Rectal smooth muscle tissue (tissue), 1 donor: ENCODE results near the gene FTSJ3.
"Not testable (repeated sequence)": the region's sequence is repeated elsewhere in the genome, so short reads cannot be mapped to it uniquely, and the experiment has no call there.

Source experiments
- H3K27ac ChIP-seq: one replicate; pipeline ENCODE4 v1.7.0; 2013; ENCODE audit warnings: low read depth, low read length, inconsistent platforms
- H3K27me3 ChIP-seq: one replicate; pipeline ENCODE4 v1.7.0; 2013; ENCODE audit warnings: low read length; ENCODE audit not compliant: control insufficient read depth, insufficient read depth
- H3K36me3 ChIP-seq: one replicate; pipeline ENCODE4 v1.7.0; 2013; ENCODE audit warnings: low read length; ENCODE audit not compliant: control insufficient read depth, insufficient read depth
- H3K4me1 ChIP-seq: one replicate; pipeline ENCODE4 v1.7.0; 2013; ENCODE audit warnings: low read length; ENCODE audit not compliant: control insufficient read depth, insufficient read depth
- H3K4me3 ChIP-seq: one replicate; pipeline ENCODE4 v1.7.0; 2013; ENCODE audit warnings: low read length
- H3K9ac ChIP-seq: one replicate; pipeline ENCODE4 v1.7.0; 2013; ENCODE audit warnings: low read length

Gene FTSJ3

DNA sequence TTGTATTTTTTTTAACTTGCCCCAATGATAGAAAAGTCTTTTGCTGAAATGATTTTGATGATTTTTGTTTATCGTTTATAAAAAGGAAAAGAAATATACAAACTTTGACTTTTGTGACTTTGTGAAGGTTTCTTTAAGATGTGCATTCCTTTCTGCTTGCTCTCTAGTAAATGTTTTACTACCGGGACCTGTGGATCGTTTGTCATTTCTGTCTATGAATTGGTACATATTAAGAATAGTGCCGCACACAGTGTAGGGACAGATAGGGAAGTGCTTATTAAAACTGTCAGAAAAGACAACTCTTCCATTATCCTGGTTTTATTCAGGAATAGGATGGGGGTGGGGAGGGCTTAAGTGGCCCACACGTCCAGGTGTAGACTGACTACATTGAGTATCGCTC is 8.3 kb downstream of the FTSJ3 start:
- Histone ChIP-seq H3K4me3 (no peak overlapping the region), H3K4me1 (no peaks in the 10 kb centered on the region), H3K27me3 (no peaks in the 10 kb centered on the region), H3K36me3 (peaks cover 76% of the 10 kb centered on the region), H3K9ac (no peak overlapping the region), H3K27ac (no peak overlapping the region)

DNA sequence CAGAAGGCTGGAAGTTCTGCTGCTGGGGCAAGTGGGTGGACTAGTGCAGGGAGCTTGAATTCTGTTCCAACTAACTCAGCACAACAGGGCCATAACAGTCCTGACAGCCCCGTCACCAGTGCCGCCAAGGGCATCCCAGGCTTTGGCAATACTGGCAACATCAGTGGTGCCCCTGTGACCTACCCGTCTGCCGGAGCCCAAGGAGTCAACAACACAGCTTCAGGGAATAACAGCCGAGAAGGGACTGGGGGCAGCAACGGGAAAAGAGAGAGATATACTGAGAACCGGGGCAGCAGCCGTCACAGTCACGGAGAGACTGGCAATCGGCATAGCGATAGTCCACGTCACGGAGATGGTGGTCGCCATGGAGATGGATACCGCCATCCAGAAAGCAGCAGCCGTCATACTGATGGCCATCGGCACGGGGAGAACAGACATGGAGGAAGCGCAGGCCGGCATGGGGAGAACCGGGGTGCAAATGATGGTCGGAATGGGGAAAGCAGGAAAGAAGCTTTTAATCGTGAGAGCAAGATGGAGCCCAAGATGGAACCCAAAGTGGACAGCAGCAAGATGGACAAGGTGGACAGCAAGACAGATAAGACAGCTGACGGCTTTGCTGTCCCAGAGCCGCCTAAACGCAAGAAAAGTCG is 9.6 kb downstream of the FTSJ3 start:
- no peaks in the 10 kb centered on the region for H3K27me3 ChIP-seq
- H3K36me3 ChIP-seq: peaks cover 75% of the 10 kb centered on the region
- no peak overlapping the region for H3K4me3 ChIP-seq
- no peak overlapping the region for H3K27ac ChIP-seq
- no peak overlapping the region for H3K9ac ChIP-seq
- no peaks in the 10 kb centered on the region for H3K4me1 ChIP-seq

DNA sequence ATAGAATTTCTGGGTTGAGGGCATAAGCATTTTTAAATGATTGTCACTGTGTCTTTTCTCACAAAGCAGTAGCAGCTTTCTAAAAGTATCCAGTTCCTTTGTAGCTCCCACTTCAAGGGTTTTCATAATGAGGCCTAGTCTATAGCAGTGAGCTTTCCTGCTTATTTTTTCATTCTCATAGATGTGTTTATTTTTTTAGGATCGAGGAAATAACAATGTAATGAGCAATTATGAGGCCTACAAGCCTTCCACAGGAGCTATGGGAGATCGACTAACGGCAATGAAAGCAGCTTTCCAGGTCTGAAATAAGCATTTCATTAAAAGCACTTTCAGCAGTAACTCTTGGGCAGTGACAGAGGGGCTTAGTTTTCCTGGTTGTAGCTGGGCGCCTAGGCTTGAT is 10.8 kb downstream of the FTSJ3 start:
- H3K36me3 ChIP-seq: peaks cover 73% of the 10 kb centered on the region
- H3K4me1 ChIP-seq: no peaks in the 10 kb centered on the region
- H3K27ac ChIP-seq: no peak overlapping the region
- no peak overlapping the region for H3K9ac ChIP-seq
- no peak overlapping the region for H3K4me3 ChIP-seq
- H3K27me3 ChIP-seq: no peaks in the 10 kb centered on the region

- no peaks in the 10 kb centered on the region for H3K27me3 ChIP-seq
- no peak overlapping the region for H3K27ac ChIP-seq
- H3K4me1 ChIP-seq: no peaks in the 10 kb centered on the region
- no peak overlapping the region for H3K9ac ChIP-seq
- H3K36me3 ChIP-seq: peaks cover 71% of the 10 kb centered on the region
- H3K4me3 ChIP-seq: no peak overlapping the region
These were observed 11.3 kb downstream of the FTSJ3 start for GRCh38 chr17:63816123-63816522.

- H3K27ac ChIP-seq: no peak overlapping the region
- no peaks in the 10 kb centered on the region for H3K4me1 ChIP-seq
- no peak overlapping the region for H3K4me3 ChIP-seq
- H3K27me3 ChIP-seq: no peaks in the 10 kb centered on the region
- H3K36me3 ChIP-seq: peaks cover 37% of the 10 kb centered on the region
- H3K9ac ChIP-seq: no peak overlapping the region
These were observed 17.5 kb downstream of the FTSJ3 start for GRCh38 chr17:63809970-63810369.

DNA sequence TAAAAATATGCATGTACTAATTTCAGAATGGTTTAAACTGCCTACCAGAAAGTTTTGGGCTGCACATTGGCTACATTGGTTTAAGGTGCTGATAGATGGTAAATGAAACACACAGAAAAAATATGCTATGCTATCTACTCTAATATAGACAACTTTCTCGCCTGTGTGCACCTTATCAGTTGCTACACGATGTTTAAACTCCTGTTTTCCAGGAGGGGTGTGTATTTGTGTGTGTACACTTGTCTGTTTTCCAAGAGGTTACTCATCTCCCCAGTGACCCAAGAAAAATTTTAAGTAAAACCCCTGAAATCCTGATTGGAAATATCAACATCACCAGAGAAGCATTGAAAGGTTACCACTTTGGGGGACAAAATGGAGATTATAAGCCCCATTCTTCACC is 21.9 kb downstream of the FTSJ3 start:
- H3K36me3 ChIP-seq: peaks cover 15% of the 10 kb centered on the region

GRCh38 chr17:63804328-63804727 is 23.1 kb downstream of the FTSJ3 start:
- Histone ChIP-seq H3K4me3 (no peak overlapping the region), H3K27me3 (no peaks in the 10 kb centered on the region), H3K9ac (no peak overlapping the region), H3K36me3 (peaks cover 17% of the 10 kb centered on the region), H3K27ac (no peak overlapping the region), H3K4me1 (no peaks in the 10 kb centered on the region)

More for the DNA sequence above, 21.9 kb downstream of the FTSJ3 start:
- H3K4me3 ChIP-seq: no peak overlapping the region
- H3K27me3 ChIP-seq: no peaks in the 10 kb centered on the region
- no peak overlapping the region for H3K9ac ChIP-seq
- no peak overlapping the region for H3K27ac ChIP-seq
- H3K4me1 ChIP-seq: no peaks in the 10 kb centered on the region

- Histone ChIP-seq H3K9ac (no peak overlapping the region), H3K27me3 (no peaks in the 10 kb centered on the region), H3K4me3 (no peak overlapping the region), H3K36me3 (peaks cover 22% of the 10 kb centered on the region), H3K27ac (no peak overlapping the region), H3K4me1 (no peaks in the 10 kb centered on the region)
These were observed 26.7 kb downstream of the FTSJ3 start for GRCh38 chr17:63800783-63801182.

DNA sequence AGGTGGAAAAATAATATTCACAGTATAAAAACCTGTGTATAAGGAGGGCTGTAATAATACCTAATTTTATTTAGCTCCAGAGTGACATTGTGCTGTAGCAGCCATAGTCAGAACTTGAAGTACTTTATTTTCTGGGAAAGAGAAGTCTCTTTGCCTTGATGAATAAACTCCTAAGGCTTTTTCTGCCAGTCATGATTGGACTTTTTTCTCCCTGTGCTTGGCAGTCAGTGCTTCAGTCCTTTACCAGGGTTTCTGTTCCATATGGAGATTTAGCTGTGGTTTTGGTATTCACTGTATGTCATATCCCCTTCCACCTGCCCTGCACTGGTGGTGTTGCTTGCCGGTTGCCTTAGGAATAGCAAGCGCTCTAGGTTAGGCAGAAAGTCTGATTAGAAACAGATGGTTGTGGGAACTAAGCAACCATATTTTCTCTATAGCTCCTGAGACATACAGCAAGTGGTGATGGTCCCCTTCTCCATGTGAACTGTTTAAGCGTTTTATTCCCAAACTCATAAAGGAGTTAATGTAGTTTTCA is 28.8 kb downstream of the FTSJ3 start:
- H3K36me3 ChIP-seq: peaks cover 37% of the 10 kb centered on the region
- no peak overlapping the region for H3K9ac ChIP-seq
- no peaks in the 10 kb centered on the region for H3K27me3 ChIP-seq
- no peaks in the 10 kb centered on the region for H3K4me1 ChIP-seq
- H3K27ac ChIP-seq: no peak overlapping the region
- H3K4me3 ChIP-seq: no peak overlapping the region

GRCh38 chr17:63796375-63796774 is 31.1 kb downstream of the FTSJ3 start:
- peaks cover 41% of the 10 kb centered on the region for H3K36me3 ChIP-seq
- H3K27me3 ChIP-seq, H3K4me1 ChIP-seq, H3K4me3 ChIP-seq, H3K27ac ChIP-seq, H3K9ac ChIP-seq: not testable (repeated sequence)

DNA sequence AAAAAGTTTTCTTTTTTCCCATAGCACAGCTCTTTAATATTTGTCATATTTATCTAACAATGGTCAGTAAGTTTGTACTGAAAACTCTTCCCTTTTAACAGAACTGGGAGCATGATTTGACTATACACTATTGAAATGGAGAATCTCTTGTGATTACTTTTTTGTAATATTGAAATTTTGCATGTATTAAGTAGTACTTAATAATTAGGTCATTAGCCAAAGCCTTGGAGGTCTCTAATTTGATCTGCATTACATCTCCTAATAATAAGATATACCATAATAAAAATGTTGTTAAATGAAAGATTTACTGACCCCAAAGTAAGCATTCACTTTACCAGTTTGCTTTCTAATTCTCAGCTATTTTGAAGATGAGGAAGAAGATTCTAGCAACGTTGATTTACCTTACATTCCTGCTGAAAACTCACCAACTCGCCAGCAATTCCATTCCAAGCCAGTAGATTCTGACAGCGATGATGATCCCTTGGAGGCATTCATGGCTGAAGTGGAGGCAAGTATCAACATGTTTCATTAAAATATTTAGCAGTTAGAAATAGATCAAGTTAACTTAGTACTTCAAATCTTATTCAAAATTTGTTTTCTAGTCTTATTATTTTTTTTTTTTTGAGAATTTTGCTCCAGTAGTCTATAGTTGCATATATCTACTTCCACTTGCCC is 35.3 kb downstream of the FTSJ3 start:
- Histone ChIP-seq H3K27ac (no peak overlapping the region), H3K27me3 (no peaks in the 10 kb centered on the region), H3K9ac (no peak overlapping the region), H3K36me3 (peaks cover 29% of the 10 kb centered on the region), H3K4me1 (no peaks in the 10 kb centered on the region), H3K4me3 (no peak overlapping the region)

- H3K4me3 ChIP-seq: no peak overlapping the region
- H3K27me3 ChIP-seq: no peaks in the 10 kb centered on the region
- H3K9ac ChIP-seq: no peak overlapping the region
- H3K36me3 ChIP-seq: peaks cover 19% of the 10 kb centered on the region
- H3K27ac ChIP-seq: no peak overlapping the region
- H3K4me1 ChIP-seq: no peaks in the 10 kb centered on the region
These were observed 37.4 kb downstream of the FTSJ3 start for GRCh38 chr17:63790057-63790456.
